Epithelial cell of esophagus (primary cell): Measurements from ENCODE around the gene GPC6.
"Not testable (repeated sequence)": the region's sequence is repeated elsewhere in the genome, so short reads cannot be mapped to it uniquely, and the experiment has no call there.

Experiments used
- DNase-seq: peaks from one replicate; pipeline ENCODE4 v3.0.0; 2010; ENCODE audit warnings: low read depth
- H3K4me3 ChIP-seq: 2 replicates; pipeline ENCODE4 v1.5.1; 2011; ENCODE audit warnings: mild to moderate bottlenecking, low read length, control low read depth
- CTCF ChIP-seq: IDR thresholded peaks from 2 replicates; pipeline ENCODE4 v1.5.1; 2011; ENCODE audit warnings: low read depth, mild to moderate bottlenecking, low read length, control low read depth, inconsistent platforms; ENCODE audit not compliant: insufficient read depth; ENCODE audit errors: missing control alignments

The GPC6 gene

GRCh38 chr13:94291631-94292322 lies 1065.2 kb downstream of the GPC6 start:
- no peak for DNase-seq
- H3K4me3 ChIP-seq = no peak overlapping the region
- TF ChIP-seq CTCF = no peak

GRCh38 chr13:94292323-94292640 lies 1065.7 kb downstream of the GPC6 start:
- DNase-seq = no peak
- no peak overlapping the region for H3K4me3 ChIP-seq
- TF ChIP-seq CTCF = no peak

- TF ChIP-seq CTCF = no peak
- DNase-seq = no peak
- no peak overlapping the region for H3K4me3 ChIP-seq
These were observed 1069.9 kb downstream of the GPC6 start for GRCh38 chr13:94296471-94296870.

- TF ChIP-seq CTCF = no peak
- no peak for DNase-seq
- H3K4me3 ChIP-seq = no peak overlapping the region
These were observed 1071.7 kb downstream of the GPC6 start for GRCh38 chr13:94298346-94298745.

- no peak overlapping the region for H3K4me3 ChIP-seq
- DNase-seq = no peak
- no peak for TF ChIP-seq CTCF
These were observed 1073.8 kb downstream of the GPC6 start for GRCh38 chr13:94300401-94300800.

GRCh38 chr13:94301487-94301886 lies 1074.9 kb downstream of the GPC6 start:
- TF ChIP-seq CTCF = no peak
- DNase-seq = no peak
- no peak overlapping the region for H3K4me3 ChIP-seq

- not testable (repeated sequence) for H3K4me3 ChIP-seq, DNase-seq
These were observed 1076.4 kb downstream of the GPC6 start for GRCh38 chr13:94302847-94303565.
